Esophagus muscularis mucosa (tissue), 4 donors: ENCODE data around the gene ZMIZ1. TPM values are rescaled to one million over a fixed set of nuclear protein-coding genes. Genes with fewer than 3 reads are reported as not detected.

Experiments
- DNase-seq: peaks from one replicate; pipeline ENCODE4 v3.0.0-alpha.2; 2017; ENCODE audit errors: extremely low spot score
- H3K27ac ChIP-seq, 4 donors: fragments of 200-600 bp; sonication (generic); replicated peaks in 1 of 4; 1 replicate in 3 of 4; 2 replicates in 1 of 4; pipeline ENCODE4 v1.5.1; 2016 to 2019; ENCODE audit warnings: mild to moderate bottlenecking in 1 of 4
- H3K27me3 ChIP-seq, 4 donors: fragments of 200-600 bp; sonication (generic); one replicate each; pipeline versions ENCODE4 v1.5.1 to v1.6.0; 2016 to 2019
- H3K36me3 ChIP-seq, 4 donors: fragments of 200-600 bp; sonication (generic); one replicate each; pipeline ENCODE4 v1.5.1; 2016 to 2019
- H3K4me1 ChIP-seq, 4 donors: fragments of 200-600 bp; sonication (generic); one replicate each; pipeline ENCODE4 v1.5.1; 2016 to 2019
- H3K4me3 ChIP-seq, 4 donors: fragments of 200-600 bp; sonication (generic); 1 replicate in 2 of 4; 2 replicates in 2 of 4; pipeline ENCODE4 v1.5.1; 2016 to 2019; ENCODE audit warnings: mild to moderate bottlenecking in 4 of 4, moderate library complexity in 1 of 4
- H3K9me3 ChIP-seq, 4 donors: fragments of 200-600 bp; sonication (generic); 1 replicate in 3 of 4; 2 replicates in 1 of 4; pipeline ENCODE4 v1.5.1; 2016 to 2019
- EP300 ChIP-seq: sonication (generic); formaldehyde crosslinking; IDR thresholded peaks from one replicate; pipeline ENCODE4 v1.6.1; 2017; ENCODE audit warnings: antibody characterized with exemption
- POLR2A ChIP-seq: fragments of 450-650 bp; IDR thresholded peaks from one replicate; pipeline ENCODE4 v1.6.1; 2017; ENCODE audit warnings: antibody characterized with exemption, moderate library complexity, mild to moderate bottlenecking, low read depth
- POLR2AphosphoS5 ChIP-seq, 2 donors: sonication (generic); formaldehyde crosslinking; IDR thresholded peaks; one replicate each; pipeline ENCODE4 v1.6.1; 2017; ENCODE audit warnings: antibody characterized with exemption in 2 of 2
- WGBS: methylation state at CpG from one replicate; pipeline ENCODE4 v1.1.5; 2018; 5-methylcytosine and 5-hydroxymethylcytosine counted together
- intact Hi-C: fragments of 100-400 bp; cut with DNase I; formaldehyde crosslinking; loops from one replicate; pipeline ENCODE4 v1.15.1; 2023
- total RNA-seq, 4 donors: library from RNA; depleted of rRNA; stranded (reverse); fragments of >200 nt; gene quantifications; one replicate each; pipeline versions ENCODE4 v1.1.0 to v1.2.1, GENCODE V29; 2016
- TF ChIP-seq, protein P1 (sequence below), 3 experiments: fragments of 200-600 bp in 2 of 3; fragments of 450-650 bp in 1 of 3; sonication (generic) in 2 of 3; IDR thresholded peaks; one replicate each; pipeline ENCODE4 v1.5.1; 2017 to 2019; ENCODE audit warnings: antibody characterized with exemption in 3 of 3, mild to moderate bottlenecking in 2 of 3, moderate library complexity in 1 of 3

Gene ZMIZ1
- total RNA-seq, 4 donors from 2014 or later, result 48.7 to 87.2 (median 66.0) TPM

DNA sequence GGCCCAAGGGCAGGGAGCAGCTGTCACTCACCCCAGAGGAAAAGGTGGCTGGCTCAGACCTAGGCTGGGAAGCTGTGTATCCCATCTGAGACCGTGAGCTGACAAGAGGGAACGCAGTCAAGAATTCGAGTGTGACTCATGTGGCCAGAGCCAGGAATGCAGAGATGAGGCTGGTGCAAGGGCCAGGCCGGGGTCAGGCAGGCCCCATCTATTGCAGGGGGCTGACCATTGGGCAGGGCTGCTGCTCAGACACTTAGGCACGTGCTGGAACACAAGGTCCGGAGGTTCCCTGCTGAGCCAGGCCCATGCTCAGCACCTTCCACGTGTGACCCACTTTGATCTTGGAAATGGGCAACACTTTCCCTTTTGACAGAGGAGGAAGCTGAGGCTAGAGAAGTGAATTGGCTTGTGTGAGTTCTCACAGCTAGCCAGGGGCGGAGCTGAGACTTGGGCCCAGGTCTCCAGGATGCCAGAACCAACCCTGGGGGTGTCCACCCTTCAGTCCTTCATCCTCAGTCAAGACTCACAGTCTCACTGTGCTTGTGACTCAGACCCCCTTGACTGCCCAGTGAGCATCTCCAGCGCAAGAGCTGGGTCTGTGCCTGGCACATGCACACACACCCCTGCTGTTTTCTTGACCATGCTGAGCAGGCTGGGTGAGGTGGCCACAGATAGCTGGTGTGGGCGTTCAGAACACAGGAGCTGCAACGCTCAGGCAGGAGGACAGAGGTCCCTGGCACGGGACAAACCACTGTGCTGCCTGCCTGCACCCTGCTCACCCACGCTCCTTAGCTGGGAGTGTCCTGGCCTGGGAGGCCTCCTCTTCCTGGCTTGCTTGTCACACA, 230.9 kb downstream of the ZMIZ1 start:
- H3K36me3 ChIP-seq, result peaks cover 82 to 100% (median 98%) of the 10 kb centered on the region in 4 donors

DNA sequence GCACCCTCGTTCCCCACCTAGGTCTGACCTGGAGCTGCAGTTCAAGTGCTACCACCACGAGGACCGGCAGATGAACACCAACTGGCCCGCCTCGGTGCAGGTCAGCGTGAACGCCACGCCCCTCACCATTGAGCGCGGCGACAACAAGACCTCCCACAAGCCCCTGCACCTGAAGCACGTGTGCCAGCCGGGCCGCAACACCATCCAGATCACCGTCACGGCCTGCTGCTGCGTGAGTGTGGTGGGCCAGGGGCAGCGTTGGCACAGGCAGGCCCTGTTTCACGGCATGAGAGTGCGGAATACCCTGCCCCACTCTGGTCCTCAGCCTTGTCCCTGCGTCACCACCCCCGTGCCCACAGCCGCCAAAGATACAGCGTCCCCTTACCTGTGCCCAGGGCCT, 231.9 kb downstream of the ZMIZ1 start:
- Histone ChIP-seq H3K36me3 (peaks cover 89 to 100% (median 98%) of the 10 kb centered on the region in 4 donors), H3K27me3 (no peaks in the 10 kb centered on the region), H3K9me3 (no peaks in the 10 kb centered on the region), H3K4me1 (peaks cover 17 to 25% (median 23%) of the 10 kb centered on the region in 4 donors), H3K4me3 (no peak overlapping the region), H3K27ac (no peak overlapping the region)
- TF ChIP-seq EP300, result no peak
- no peak for TF ChIP-seq POLR2AphosphoS5 (IDR thresholded peaks at IDR 0.05)
- TF ChIP-seq, protein P1, sequence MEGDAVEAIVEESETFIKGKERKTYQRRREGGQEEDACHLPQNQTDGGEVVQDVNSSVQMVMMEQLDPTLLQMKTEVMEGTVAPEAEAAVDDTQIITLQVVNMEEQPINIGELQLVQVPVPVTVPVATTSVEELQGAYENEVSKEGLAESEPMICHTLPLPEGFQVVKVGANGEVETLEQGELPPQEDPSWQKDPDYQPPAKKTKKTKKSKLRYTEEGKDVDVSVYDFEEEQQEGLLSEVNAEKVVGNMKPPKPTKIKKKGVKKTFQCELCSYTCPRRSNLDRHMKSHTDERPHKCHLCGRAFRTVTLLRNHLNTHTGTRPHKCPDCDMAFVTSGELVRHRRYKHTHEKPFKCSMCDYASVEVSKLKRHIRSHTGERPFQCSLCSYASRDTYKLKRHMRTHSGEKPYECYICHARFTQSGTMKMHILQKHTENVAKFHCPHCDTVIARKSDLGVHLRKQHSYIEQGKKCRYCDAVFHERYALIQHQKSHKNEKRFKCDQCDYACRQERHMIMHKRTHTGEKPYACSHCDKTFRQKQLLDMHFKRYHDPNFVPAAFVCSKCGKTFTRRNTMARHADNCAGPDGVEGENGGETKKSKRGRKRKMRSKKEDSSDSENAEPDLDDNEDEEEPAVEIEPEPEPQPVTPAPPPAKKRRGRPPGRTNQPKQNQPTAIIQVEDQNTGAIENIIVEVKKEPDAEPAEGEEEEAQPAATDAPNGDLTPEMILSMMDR (IDR thresholded peaks at IDR 0.05), result no peak
- no peak for TF ChIP-seq POLR2A
- no peak for DNase-seq
- intact Hi-C loops, result no loop called here
- 87% methylated on average over 13 of the region's 24 CpGs for WGBS

More for the DNA sequence above, 230.9 kb downstream of the ZMIZ1 start:
- no peaks in the 10 kb centered on the region for H3K27me3 ChIP-seq
- intact Hi-C loops, result no loop called here
- H3K27ac ChIP-seq, result peak overlapping the region; percentile 56 to 70 (median 64)
- H3K9me3 ChIP-seq, result no peaks in the 10 kb centered on the region
- H3K4me1 ChIP-seq, result peaks cover 17 to 26% (median 23%) of the 10 kb centered on the region in 4 donors
- DNase-seq, result no peak
- 67% methylated on average over 12 of the region's 13 CpGs for WGBS
- TF ChIP-seq POLR2A, result no peak
- TF ChIP-seq EP300, result no peak
- TF ChIP-seq, protein P1 (IDR thresholded peaks at IDR 0.05), result no peak
- TF ChIP-seq POLR2AphosphoS5 (IDR thresholded peaks at IDR 0.05), result peak; percentile 35 to 39
- H3K4me3 ChIP-seq, result no peak overlapping the region

DNA sequence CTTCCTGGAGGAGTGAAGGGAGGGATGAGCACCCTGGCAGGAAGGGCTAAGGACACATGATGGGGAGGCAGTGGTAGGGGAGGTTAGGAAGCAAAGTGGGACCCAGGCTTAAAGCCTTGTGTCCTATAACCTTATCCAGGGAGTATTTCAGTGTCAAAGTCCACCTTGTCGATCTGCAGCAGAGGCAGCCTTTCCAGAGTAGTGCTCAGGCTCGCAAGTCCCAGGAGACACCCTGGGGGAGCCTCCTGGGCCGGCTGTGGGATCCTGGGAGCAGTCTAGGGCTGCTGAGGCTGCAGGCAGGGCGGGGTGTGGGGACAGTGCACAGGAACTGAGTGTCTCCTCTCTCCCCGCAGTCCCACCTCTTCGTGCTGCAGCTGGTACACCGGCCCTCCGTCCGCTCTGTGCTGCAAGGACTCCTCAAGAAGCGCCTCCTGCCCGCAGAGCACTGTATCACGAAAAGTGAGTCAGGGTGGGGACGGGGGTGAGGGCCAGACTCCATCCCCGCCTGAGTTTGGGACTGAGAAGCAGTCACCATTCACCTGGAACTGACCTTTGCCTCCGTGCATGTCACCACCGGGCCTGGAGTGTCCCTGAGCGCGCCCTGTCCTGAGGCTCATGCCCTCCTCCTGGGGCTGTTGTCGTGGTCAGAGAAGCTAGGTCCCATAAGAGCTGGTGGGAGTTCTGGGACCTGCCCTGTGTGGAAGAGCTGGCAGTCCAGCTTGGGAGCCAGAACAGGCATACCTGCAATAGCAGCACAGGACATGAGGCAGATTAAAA, 233.2 kb downstream of the ZMIZ1 start:
- 92% methylated on average over 16 of the region's 19 CpGs for WGBS
- TF ChIP-seq POLR2AphosphoS5 (IDR thresholded peaks at IDR 0.05), result no peak
- TF ChIP-seq, protein P1 (IDR thresholded peaks at IDR 0.05), result no peak
- TF ChIP-seq EP300, result no peak
- no peak for TF ChIP-seq POLR2A
- no peak for DNase-seq
- Histone ChIP-seq H3K9me3 (no peaks in the 10 kb centered on the region), H3K27ac (no peak overlapping the region), H3K4me3 (no peak overlapping the region), H3K27me3 (no peaks in the 10 kb centered on the region), H3K36me3 (peaks cover 92 to 100% (median 98%) of the 10 kb centered on the region in 4 donors), H3K4me1 (peaks cover 17 to 25% (median 23%) of the 10 kb centered on the region in 4 donors)
- intact Hi-C loops, result no loop called here

DNA sequence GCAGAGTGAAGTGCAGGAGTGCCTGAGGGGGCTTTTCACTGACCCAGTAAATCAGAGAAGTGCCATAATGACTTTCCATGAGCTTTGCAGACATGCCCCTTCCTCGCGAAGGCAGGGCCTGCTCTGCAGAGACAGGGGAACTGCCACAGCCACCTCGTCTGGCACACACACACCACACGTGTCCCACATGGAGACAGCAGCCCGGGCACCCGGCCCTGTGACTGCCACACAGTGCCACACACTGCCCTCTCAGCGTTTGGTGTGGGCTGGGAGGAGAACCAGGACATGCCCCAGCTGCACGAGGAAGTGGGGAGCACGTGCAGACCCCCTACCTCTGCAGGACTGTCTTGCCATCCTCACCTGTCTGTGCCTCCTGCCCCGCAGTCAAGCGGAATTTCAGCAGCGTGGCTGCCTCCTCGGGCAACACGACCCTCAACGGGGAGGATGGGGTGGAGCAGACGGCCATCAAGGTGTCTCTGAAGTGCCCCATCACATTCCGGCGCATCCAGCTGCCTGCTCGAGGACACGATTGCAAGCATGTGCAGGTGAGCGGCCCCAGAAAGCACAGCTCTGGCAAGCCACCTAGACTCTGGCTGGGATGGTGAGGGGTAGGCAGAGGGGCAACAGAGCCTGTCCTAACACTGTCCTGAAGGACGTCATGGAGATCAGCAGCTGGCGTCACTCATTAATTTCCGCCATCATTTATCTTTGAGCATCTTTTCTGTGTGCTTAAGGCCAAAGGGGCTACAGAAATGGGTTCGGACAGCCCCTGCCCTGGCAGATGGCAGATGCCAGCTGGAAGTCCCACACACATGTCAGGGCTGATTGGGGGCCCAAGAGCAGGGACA, 235.1 kb downstream of the ZMIZ1 start:
- Histone ChIP-seq H3K4me3 (no peak overlapping the region), H3K27ac (no peak overlapping the region), H3K9me3 (no peaks in the 10 kb centered on the region), H3K4me1 (peaks cover 9 to 12% (median 12%) of the 10 kb centered on the region in 4 donors), H3K27me3 (no peaks in the 10 kb centered on the region), H3K36me3 (peaks cover 94 to 100% (median 99%) of the 10 kb centered on the region in 4 donors)
- TF ChIP-seq EP300, result no peak
- no peak for TF ChIP-seq POLR2AphosphoS5 (IDR thresholded peaks at IDR 0.05)
- TF ChIP-seq, protein P1 (IDR thresholded peaks at IDR 0.05), result no peak
- TF ChIP-seq POLR2A, result no peak
- intact Hi-C loops, result no loop called here
- DNase-seq, result no peak
- WGBS, result 86% methylated on average over 19 of the region's 25 CpGs
